NCI-H1694 treated with DMSO at 0.1 percent for 48 hours (cell line): ENCODE results near the gene PCDHA7.
"Not testable (repeated sequence)": the region's sequence is repeated elsewhere in the genome, so short reads cannot be mapped to it uniquely, and the experiment has no call there.

Experiments
- DNase-seq: peaks from one replicate; lab custom pipeline; 2025; lab: John Stamatoyannopoulos, UW

PCDHA7 gene

DNA sequence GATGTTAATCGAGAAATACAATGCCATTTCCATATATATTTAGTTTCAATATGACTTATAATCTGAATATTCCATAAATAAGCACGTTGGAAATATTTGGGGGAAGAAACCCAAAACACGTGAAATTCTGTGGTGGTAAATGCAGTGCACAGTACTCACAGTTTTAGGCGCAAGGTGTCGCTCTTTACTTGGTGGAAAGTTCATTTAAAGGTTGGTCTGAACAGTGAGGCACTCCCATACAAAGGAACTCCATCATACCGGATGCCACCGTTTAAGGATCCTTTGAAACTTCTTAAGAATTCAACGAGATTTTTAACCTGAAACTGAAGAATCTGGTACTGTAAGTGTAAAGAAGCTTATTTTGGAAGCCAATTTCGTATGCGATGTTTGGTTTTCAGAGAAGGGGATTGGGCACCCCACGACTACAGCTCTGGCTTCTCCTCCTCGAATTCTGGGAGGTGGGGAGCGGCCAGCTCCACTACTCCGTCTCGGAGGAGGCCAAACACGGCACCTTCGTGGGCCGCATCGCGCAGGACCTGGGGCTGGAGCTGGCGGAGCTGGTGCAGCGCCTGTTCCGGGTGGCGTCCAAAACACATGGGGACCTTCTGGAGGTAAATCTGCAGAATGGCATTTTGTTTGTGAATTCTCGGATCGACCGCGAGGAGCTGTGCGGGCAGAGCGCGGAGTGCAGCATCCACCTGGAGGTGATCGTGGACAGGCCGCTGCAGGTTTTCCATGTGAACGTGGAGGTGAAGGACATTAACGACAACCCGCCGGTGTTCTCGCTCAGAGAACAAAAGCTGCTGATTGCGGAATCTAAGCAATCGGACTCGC is 34.9 kb downstream of the PCDHA7 start, which contains the start of gene PCDHA11:
TSS of gene PCDHA11 (plus strand) at position 237 of the 834 bp plus-strand sequence. CDS start at position 384, 147 bp downstream.
- DNase-seq = peak; percentile 84

DNA sequence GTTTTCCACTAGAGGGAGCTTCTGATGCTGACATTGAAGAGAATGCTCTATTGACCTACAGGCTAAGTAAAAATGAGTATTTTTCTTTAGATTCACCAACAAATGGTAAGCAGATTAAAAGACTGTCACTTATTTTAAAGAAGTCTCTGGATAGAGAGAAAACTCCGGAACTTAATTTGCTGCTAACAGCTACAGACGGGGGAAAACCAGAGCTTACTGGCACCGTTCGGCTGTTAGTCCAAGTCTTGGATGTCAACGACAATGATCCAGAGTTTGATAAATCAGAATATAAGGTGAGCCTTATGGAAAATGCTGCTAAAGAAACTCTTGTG is 35.5 kb downstream of the PCDHA7 start:
- DNase-seq = peak; percentile 64

DNA sequence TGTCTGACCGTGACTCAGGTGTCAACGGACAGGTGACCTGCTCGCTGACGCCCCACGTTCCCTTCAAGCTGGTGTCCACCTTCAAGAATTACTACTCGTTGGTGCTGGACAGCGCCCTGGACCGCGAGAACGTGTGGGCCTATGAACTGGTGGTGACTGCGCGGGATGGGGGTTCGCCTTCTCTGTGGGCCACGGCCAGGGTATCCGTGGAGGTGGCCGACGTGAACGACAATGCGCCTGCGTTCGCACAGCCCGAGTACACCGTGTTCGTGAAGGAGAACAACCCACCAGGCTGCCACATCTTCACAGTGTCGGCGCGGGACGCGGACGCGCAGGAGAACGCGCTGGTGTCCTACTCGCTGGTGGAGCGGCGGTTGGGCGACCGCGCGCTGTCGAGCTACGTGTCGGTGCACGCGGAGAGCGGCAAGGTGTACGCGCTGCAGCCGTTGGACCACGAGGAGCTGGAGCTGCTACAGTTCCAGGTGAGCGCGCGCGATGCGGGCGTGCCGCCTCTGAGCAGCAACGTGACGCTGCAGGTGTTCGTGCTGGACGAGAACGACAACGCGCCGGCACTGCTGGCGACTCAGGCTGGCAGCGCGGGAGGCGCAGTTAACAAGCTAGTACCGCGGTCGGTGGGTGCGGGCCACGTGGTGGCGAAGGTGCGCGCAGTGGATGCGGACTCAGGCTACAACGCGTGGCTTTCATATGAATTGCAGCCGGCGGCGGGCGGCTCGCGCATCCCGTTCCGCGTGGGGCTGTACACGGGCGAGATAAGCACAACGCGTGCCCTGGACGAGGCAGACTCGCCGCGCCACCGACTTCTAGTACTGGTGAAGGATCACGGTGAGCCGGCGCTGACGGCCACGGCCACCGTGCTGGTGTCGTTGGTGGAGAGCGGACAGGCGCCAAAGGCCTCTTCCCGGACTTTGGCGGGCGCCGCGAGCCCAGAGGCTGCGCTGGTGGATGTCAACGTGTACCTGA is 36.4 kb downstream of the PCDHA7 start:
- no peak for DNase-seq

DNA sequence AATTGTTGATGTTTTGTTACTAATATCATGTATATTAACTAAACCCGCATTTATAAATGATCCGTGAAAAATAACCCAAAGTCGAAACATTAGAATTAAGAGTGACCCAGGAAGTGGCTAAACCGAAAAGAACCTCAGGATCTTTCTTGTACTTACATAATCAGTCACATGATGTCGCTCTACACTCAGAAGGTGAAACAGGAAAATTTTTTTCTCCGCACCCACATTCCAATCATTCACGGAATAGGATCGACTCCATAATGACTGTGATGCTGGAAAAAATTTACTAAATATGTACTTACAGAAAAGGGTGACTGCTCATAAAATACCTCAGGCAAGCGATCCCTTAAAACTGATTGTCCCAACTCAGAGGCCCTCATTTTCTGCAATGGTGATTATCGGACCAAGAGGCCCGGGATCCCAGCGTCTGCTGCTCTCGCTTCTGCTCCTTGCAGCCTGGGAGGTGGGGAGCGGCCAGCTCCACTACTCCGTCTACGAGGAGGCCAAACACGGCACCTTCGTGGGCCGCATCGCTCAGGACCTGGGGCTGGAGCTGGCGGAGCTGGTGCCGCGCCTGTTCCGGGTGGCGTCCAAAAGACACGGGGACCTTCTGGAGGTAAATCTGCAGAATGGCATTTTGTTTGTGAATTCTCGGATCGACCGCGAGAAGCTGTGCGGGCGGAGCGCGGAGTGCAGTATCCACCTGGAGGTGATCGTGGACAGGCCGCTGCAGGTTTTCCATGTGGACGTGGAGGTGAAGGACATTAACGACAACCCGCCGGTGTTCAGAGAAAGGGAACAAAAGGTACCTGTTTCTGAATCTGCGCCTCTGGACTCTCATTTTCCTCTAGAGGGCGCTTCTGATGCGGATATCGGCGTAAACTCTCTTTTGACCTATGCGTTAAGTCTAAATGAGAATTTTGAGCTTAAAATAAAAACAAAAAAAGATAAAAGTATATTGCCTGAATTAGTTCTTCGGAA is 41.3 kb downstream of the PCDHA7 start, which contains the start of gene PCDHA12:
TSS of gene PCDHA12 (plus strand) at position 224 of the 981 bp plus-strand sequence. CDS start at position 389, 165 bp downstream.
- DNase-seq = no peak

DNA sequence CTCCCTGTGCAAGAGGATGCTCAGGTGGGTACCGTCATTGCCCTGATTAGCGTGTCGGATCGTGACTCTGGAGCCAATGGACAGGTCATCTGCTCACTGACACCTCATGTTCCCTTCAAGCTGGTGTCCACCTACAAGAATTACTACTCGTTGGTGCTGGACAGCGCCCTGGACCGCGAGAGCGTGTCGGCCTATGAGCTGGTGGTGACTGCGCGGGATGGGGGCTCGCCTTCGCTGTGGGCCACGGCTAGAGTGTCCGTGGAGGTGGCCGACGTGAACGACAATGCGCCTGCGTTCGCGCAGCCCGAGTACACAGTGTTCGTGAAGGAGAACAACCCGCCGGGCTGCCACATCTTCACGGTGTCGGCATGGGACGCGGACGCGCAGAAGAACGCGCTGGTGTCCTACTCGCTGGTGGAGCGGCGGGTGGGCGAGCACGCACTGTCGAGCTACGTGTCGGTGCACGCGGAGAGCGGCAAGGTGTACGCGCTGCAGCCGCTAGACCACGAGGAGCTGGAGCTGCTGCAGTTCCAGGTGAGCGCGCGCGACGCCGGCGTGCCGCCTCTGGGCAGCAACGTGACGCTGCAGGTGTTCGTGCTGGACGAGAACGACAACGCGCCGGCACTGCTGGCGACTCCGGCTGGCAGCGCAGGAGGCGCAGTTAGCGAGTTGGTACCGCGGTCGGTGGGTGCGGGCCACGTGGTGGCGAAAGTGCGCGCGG is 42.6 kb downstream of the PCDHA7 start:
- DNase-seq = not testable (repeated sequence)

DNA sequence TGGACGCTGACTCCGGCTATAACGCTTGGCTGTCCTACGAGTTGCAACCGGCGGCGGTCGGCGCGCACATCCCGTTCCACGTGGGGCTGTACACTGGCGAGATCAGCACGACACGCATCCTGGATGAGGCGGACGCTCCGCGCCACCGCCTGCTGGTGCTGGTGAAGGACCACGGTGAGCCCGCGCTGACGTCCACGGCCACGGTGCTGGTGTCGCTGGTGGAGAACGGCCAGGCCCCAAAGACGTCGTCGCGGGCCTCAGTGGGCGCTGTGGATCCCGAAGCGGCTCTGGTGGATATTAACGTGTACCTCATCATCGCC is 43.2 kb downstream of the PCDHA7 start:
- no peak for DNase-seq

DNA sequence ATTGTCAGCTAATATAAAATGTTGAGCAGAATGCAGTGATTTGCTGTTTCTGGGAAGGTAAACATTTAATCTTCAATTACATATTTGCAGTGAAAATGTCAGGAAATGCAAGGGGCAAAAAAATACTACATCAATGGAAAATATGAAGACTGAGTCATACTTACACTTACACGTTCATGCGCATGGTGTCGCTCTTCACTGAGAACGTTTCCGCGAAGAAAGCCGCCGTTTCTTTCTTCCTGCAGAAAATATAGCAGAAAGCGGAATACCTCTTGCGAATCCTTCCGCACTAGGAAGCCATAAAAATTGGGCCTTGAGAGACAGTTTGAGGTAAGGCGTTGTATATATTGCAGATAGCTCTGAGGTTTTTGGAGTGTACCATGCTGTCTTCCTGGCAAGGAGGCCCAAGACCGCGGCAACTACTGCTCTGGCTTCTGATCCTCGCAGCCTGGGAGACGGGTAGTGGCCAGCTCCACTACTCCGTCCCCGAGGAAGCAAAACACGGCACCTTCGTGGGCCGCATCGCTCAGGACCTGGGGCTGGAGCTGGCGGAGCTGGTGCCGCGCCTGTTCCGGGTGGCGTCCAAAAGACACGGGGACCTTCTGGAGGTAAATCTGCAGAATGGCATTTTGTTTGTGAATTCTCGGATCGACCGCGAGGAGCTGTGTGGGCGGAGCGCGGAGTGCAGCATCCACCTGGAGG is 48.0 kb downstream of the PCDHA7 start, which contains the start of gene PCDHA13:
TSS of gene PCDHA13 (plus strand) at position 236 of the 702 bp plus-strand sequence. CDS start at position 381, 145 bp downstream.
- DNase-seq = no peak

DNA sequence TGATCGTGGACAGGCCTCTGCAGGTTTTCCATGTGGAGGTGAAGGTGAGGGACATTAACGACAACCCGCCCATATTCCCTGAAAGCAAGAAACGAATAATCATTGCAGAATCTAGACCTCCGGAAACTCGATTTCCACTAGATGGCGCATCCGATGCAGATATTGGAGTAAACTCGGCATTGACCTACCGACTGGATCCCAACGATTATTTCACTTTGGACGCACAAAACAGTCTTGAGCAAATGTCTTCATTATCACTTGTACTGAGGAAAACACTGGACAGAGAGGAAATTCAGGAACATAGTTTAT is 48.5 kb downstream of the PCDHA7 start:
- no peak for DNase-seq

DNA sequence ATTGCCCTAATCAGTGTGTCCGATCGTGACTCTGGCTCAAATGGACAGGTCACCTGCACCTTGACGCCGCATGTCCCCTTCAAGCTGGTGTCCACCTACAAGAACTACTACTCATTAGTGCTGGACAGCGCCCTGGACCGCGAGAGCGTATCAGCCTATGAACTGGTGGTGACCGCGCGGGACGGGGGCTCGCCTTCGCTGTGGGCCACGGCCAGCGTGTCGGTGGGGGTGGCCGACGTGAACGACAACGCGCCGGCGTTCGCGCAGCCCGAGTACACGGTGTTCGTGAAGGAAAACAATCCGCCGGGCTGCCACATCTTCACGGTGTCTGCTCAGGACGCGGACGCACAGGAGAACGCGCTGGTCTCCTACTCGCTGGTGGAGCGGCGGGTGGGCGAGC is 49.3 kb downstream of the PCDHA7 start:
- no peak for DNase-seq

DNA sequence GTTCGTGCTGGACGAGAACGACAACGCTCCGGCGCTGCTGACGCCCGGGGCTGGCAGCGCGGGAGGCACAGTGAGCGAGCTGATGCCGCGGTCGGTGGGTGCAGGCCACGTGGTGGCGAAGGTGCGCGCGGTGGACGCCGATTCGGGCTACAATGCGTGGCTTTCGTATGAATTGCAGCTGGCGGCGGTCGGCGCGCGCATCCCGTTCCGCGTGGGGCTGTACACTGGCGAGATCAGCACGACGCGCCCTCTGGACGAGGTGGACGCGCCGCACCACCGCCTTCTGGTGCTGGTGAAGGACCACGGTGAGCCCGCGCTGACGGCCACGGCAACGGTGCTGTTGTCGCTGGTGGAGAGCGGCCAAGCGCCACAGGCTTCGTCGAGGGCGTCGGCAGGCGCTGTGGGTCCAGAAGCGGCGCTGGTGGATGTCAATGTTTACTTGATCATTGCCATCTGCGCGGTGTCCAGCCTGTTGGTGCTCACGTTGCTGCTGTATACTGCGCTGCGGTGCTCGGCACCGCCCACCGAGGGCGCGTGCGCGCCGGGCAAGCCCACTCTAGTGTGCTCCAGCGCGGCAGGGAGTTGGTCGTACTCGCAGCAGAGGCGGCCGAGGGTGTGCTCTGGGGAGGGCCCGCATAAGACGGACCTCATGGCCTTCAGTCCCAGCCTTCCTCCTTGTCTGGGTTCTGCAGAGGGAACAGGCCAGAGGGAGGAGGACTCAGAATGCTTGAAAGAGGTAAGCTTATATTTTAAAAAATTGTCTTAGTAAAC is 50.0 kb downstream of the PCDHA7 start:
- no peak for DNase-seq
